Left renal pelvis (tissue), 4 donors: Measurements from ENCODE around the gene OR6X1. TPM values are rescaled to one million over a fixed set of nuclear protein-coding genes. Genes with fewer than 3 reads are reported as not detected.

Experiments
- polyA plus RNA-seq, 4 donors: library from polyadenylated mRNA; unstranded; fragments of 120-200 nt; gene quantifications; one replicate each; pipeline ENCODE4 v1.2.1, GENCODE V29; 2013; ENCODE audit not compliant: insufficient read length in 4 of 4

Gene OR6X1
- polyA plus RNA-seq, 4 donors = not detected

Other genes with a start within 250 kb of the OR6X1 start
- 1 to 10 TPM; 1.4 to 4.1 (median 2.1) TPM for gene SCN3B, start 99.9 kb downstream of the OR6X1 start, polyA plus RNA-seq
- 10 to 100 TPM; 16.1 to 22.4 (median 17.9) TPM for gene ZNF202, start 12.9 kb downstream of the OR6X1 start, polyA plus RNA-seq
- not detected for gene OR6M1, start 51.8 kb upstream of the OR6X1 start, polyA plus RNA-seq
- gene TMEM225, start 131.2 kb upstream of the OR6X1 start, polyA plus RNA-seq = not detected
- gene OR8D4, start 147.6 kb upstream of the OR6X1 start, polyA plus RNA-seq = not detected
- not detected for gene OR4D5, start 185.1 kb upstream of the OR6X1 start, polyA plus RNA-seq
- not detected for gene OR6T1, start 189.3 kb upstream of the OR6X1 start, polyA plus RNA-seq
- gene OR10S1, start 223.3 kb upstream of the OR6X1 start, polyA plus RNA-seq = not detected
- not detected for gene OR10G6, start 240.6 kb upstream of the OR6X1 start, polyA plus RNA-seq